ENCODE data around the gene IMPACT.

IMPACT gene

DNA sequence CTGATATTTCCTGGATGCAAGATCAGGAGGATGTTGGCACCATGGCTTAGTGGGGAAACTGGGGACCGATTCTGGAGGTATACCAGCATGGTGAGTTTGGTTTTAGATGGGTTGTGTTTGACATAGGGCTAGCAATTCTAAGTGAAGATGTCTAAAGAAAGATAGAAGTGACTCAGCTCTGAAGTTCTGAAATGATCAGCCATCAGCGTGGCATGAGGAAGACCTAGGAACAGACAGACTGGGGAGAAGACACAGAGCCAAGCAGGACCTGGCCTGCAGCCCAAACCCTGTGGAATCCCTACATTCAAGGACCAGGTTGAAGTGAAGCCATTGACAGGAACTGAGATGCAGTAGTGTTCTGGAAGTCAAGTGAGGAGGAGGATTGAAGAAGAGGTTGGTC, 73.7 kb downstream of the IMPACT start:
- CTCF ChIA-PET: no interaction called here
- H3K27me3 Mint-ChIP-seq: peaks cover 15% of the 10 kb centered on the region

GRCh38 chr18:24500766-24501165, 74.3 kb downstream of the IMPACT start:
- H3K4me3 Mint-ChIP-seq: no peak overlapping the region
- no peaks in the 10 kb centered on the region for H3K4me1 Mint-ChIP-seq
- H3K27me3 Mint-ChIP-seq: peaks cover 15% of the 10 kb centered on the region
- H3K9me3 Mint-ChIP-seq: no peaks in the 10 kb centered on the region
- H3K27ac Mint-ChIP-seq: no peak overlapping the region
- DNase-seq: no peak
- H3K36me3 Mint-ChIP-seq: no peaks in the 10 kb centered on the region
- CTCF ChIA-PET: no interaction called here

More for the DNA sequence above, 73.7 kb downstream of the IMPACT start:
- H3K9me3 Mint-ChIP-seq: no peaks in the 10 kb centered on the region
- no peak overlapping the region for H3K27ac Mint-ChIP-seq
- H3K36me3 Mint-ChIP-seq: no peaks in the 10 kb centered on the region
- no peak overlapping the region for H3K4me3 Mint-ChIP-seq
- H3K4me1 Mint-ChIP-seq: no peaks in the 10 kb centered on the region
- no peak for DNase-seq

DNA sequence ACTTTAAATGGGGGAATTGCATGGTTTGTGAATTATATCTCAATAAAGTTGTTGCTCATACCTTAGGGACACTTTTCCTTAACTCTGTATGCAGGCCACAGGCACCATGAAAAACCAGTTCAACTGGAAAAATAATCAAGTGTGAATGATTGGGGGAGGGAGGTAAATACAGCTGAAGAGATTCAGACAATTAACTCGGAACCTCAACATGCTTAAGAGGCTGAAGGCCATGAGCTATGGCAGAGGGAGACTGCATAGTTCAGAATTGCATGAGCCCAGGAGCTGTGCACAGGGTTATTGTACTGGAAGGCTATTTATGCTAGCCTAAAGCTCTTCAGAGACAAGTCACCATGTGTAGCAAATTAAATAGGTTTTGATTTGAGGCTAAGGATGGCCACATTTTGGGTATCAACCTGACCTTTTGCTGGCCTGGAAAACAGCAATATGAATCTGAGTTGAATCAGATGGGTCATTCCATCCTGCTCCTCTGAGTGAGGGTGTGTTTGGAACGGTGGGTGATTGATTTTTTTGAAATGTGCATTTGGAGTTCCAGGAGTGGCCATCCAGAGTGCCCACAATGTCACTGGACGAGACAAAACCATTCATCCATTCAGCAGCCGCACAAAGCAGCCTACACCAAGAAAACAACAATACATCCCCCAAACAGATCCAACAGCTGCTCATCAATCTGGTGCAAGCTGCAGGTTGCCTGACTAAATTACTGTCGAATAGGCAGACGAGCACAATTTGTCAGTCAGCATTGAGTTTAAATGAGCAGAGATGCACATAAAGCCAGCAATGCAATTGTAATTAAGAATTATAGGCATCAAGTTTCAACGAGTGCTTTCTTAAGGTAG, 76.4 kb downstream of the IMPACT start:
- CTCF ChIA-PET: interaction anchor here (2.4 kb wide), 1 partner anchor 14 kb away, joined by 13 read pairs; no protein-coding TSS in a partner anchor
- DNase-seq: no peak
- H3K27ac Mint-ChIP-seq: no peak overlapping the region
- no peak overlapping the region for H3K4me3 Mint-ChIP-seq
- no peaks in the 10 kb centered on the region for H3K9me3 Mint-ChIP-seq
- H3K27me3 Mint-ChIP-seq: peaks cover 15% of the 10 kb centered on the region
- H3K36me3 Mint-ChIP-seq: no peaks in the 10 kb centered on the region
- no peaks in the 10 kb centered on the region for H3K4me1 Mint-ChIP-seq

All from activated naive CD4-positive, alpha-beta T cell treated with anti-CD3 and anti-CD28 coated beads, Interleukin-2, amount 10 ng/mL, durations not matched to agents 7 days and 5 days (primary cell).